Calu3 (cell line): ENCODE measurements around the gene USP13. TPM values are rescaled to one million over a fixed set of nuclear protein-coding genes. Genes with fewer than 3 reads are reported as not detected.
A peak's percentile ranks its signal among the peaks of the same experiment; 100 is the strongest.

Source experiments
- BruUV-seq: library from RNA; stranded (reverse); fragments of 400-500 nt; replicated peaks from 2 replicates; lab custom pipeline; 2021; lab: Mats Ljungman, UMichigan
- CTCF ChIA-PET: fragments of 300-600 bp; sonication (Branson Sonifier 250); formaldehyde crosslinking; loops from one replicate; lab custom pipeline; 2022; ENCODE audit warnings: antibody characterized with exemption; lab: Charles Lee
- DNase-seq: peaks from one replicate; pipeline ENCODE4 v3.0.0; 2022
- H3K27ac Mint-ChIP-seq: one replicate; pipeline ENCODE4 v1.8.0; 2022; ENCODE audit warnings: mixed read lengths; ENCODE audit not compliant: unreplicated experiment
- H3K27me3 Mint-ChIP-seq: one replicate; pipeline ENCODE4 v1.8.0; 2022; ENCODE audit warnings: mixed read lengths; ENCODE audit not compliant: unreplicated experiment
- H3K36me3 Mint-ChIP-seq: one replicate; pipeline ENCODE4 v1.8.0; 2022; ENCODE audit warnings: mild to moderate bottlenecking, moderate library complexity, mixed read lengths; ENCODE audit not compliant: insufficient read depth, unreplicated experiment
- H3K4me1 Mint-ChIP-seq: one replicate; pipeline ENCODE4 v1.8.0; 2022; ENCODE audit warnings: mild to moderate bottlenecking, low read depth, mixed read lengths; ENCODE audit not compliant: unreplicated experiment
- H3K4me3 Mint-ChIP-seq: one replicate; pipeline ENCODE4 v1.8.0; 2022; ENCODE audit warnings: mild to moderate bottlenecking, low read depth, moderate library complexity, mixed read lengths; ENCODE audit not compliant: unreplicated experiment
- H3K9me3 Mint-ChIP-seq: one replicate; pipeline ENCODE4 v1.8.0; 2022; ENCODE audit warnings: low read depth, mixed read lengths; ENCODE audit not compliant: unreplicated experiment
- CTCF ChIP-seq: fragments of 200-600 bp; IDR thresholded peaks from one replicate; pipeline ENCODE4 v1.8.0; 2022; ENCODE audit warnings: antibody characterized with exemption; ENCODE audit not compliant: unreplicated experiment
- intact Hi-C: fragments of 100-400 bp; cut with micrococcal nuclease; formaldehyde crosslinking; loops from one replicate; pipeline ENCODE4 v1.10.0; 2022; ENCODE audit not compliant: unreplicated experiment
- total RNA-seq: library from RNA; stranded (reverse); gene quantifications from 2 replicates; pipeline ENCODE4 v1.2.3, GENCODE V29; 2022

USP13 gene
- total RNA-seq, 1 experiment from 2014 or later: 29.8 TPM

GRCh38 chr3:179666436-179667035, 13.7 kb downstream of the USP13 start:
- Mint-ChIP-seq H3K36me3 (no peaks in the 10 kb centered on the region), H3K4me3 (no peak overlapping the region), H3K27ac (no peak overlapping the region), H3K27me3 (no peaks in the 10 kb centered on the region), H3K4me1 (peaks cover 8% of the 10 kb centered on the region), H3K9me3 (peaks cover 3% of the 10 kb centered on the region)
- DNase-seq: no peak
- intact Hi-C loops: no loop called here
- no TSS peak for BruUV-seq
- CTCF ChIA-PET: no interaction called here
- no peak for TF ChIP-seq CTCF

- no peak overlapping the region for H3K27ac Mint-ChIP-seq
- intact Hi-C loops: no loop called here
- no peak for DNase-seq
- H3K36me3 Mint-ChIP-seq: no peaks in the 10 kb centered on the region
- H3K4me1 Mint-ChIP-seq: peaks cover 13% of the 10 kb centered on the region
- H3K27me3 Mint-ChIP-seq: no peaks in the 10 kb centered on the region
- BruUV-seq: no TSS peak
- TF ChIP-seq CTCF: no peak
- CTCF ChIA-PET: no interaction called here
- peaks cover 3% of the 10 kb centered on the region for H3K9me3 Mint-ChIP-seq
- no peak overlapping the region for H3K4me3 Mint-ChIP-seq
Observed at GRCh38 chr3:179668429-179668828, 15.6 kb downstream of the USP13 start.

GRCh38 chr3:179670311-179670710, 17.5 kb downstream of the USP13 start:
- CTCF ChIA-PET: interaction anchor here (0.6 kb wide), 1 partner anchor 41 kb away, joined by 3 read pairs; no protein-coding TSS in a partner anchor
- H3K36me3 Mint-ChIP-seq: no peaks in the 10 kb centered on the region

GRCh38 chr3:179671309-179671708, 18.5 kb downstream of the USP13 start:
- CTCF ChIA-PET: no interaction called here
- Mint-ChIP-seq H3K4me1 (peaks cover 17% of the 10 kb centered on the region), H3K27me3 (no peaks in the 10 kb centered on the region), H3K36me3 (no peaks in the 10 kb centered on the region), H3K9me3 (peaks cover 3% of the 10 kb centered on the region), H3K4me3 (no peak overlapping the region), H3K27ac (no peak overlapping the region)
- BruUV-seq: no TSS peak
- no peak for DNase-seq
- intact Hi-C loops: no loop called here
- TF ChIP-seq CTCF: no peak

More at GRCh38 chr3:179670311-179670710, 17.5 kb downstream of the USP13 start:
- H3K27me3 Mint-ChIP-seq: no peaks in the 10 kb centered on the region
- H3K9me3 Mint-ChIP-seq: peaks cover 3% of the 10 kb centered on the region
- peaks cover 17% of the 10 kb centered on the region for H3K4me1 Mint-ChIP-seq
- no peak overlapping the region for H3K4me3 Mint-ChIP-seq
- DNase-seq: no peak
- no peak for TF ChIP-seq CTCF
- BruUV-seq: no TSS peak
- peak overlapping the region; percentile 1 for H3K27ac Mint-ChIP-seq
- intact Hi-C loops: no loop called here
